ENCODE measurements around the gene NEK7. TPM values are rescaled to one million over a fixed set of nuclear protein-coding genes. Genes with fewer than 3 reads are reported as not detected.
"Not testable (repeated sequence)": the region's sequence is repeated elsewhere in the genome, so short reads cannot be mapped to it uniquely, and the experiment has no call there.

Gene NEK7
- total RNA-seq, 4 donors from 2014 or later: 123 to 219 (median 141) TPM

- Histone ChIP-seq H3K4me1 (peaks cover 0 to 5% (median 0%) of the 10 kb centered on the region in 4 donors), H3K9me3 (no peaks in the 10 kb centered on the region), H3K27ac (no peak overlapping the region), H3K4me3 (no peak overlapping the region), H3K27me3 (no peaks in the 10 kb centered on the region), H3K36me3 (peaks cover 0 to 19% (median 0%) of the 10 kb centered on the region in 3 donors)
- WGBS, 2 donors: 91 to 96% methylated on average over 2 of the region's 2 CpGs
- TF ChIP-seq CTCF (IDR thresholded peaks at IDR 0.05): no peak
- TF ChIP-seq EP300 (IDR thresholded peaks at IDR 0.05): no peak
- TF ChIP-seq POLR2A (IDR thresholded peaks at IDR 0.05): no peak
- no peak for DNase-seq (ENCODE audit: low spot score in 2 of 2)
Observed at GRCh38 chr1:198297281-198297680, 140.5 kb downstream of the NEK7 start.

DNA sequence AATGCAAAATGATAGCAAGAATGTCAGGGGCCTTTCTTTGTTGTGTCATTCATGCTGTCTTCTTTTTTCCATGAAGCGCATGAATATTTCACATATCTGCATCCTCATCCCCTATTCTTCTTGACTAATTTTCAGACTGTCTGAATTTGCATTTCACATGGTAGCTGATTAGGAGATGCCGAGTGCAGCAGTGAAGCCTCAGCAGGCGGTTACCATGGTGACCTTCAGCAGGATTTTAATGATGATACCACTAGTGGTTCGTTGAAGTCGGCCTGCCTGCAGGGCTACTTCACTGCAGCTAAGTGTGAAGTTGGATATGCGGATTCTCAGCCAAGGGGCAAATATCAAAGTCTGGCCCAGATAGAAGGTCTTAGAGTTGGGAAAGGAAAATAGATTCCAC lies 141.8 kb downstream of the NEK7 start:
- no peak for DNase-seq (ENCODE audit: low spot score in 2 of 2)
- Histone ChIP-seq H3K9me3 (no peaks in the 10 kb centered on the region), H3K4me3 (no peak overlapping the region), H3K27ac (no peak overlapping the region), H3K36me3 (peaks cover 0 to 19% (median 0%) of the 10 kb centered on the region in 3 donors), H3K4me1 (peaks cover 0 to 5% (median 0%) of the 10 kb centered on the region in 4 donors), H3K27me3 (no peaks in the 10 kb centered on the region)
- 78 to 79% methylated on average over 6 of the region's 6 CpGs for WGBS, 2 donors
- no peak for TF ChIP-seq CTCF (IDR thresholded peaks at IDR 0.05)
- TF ChIP-seq EP300 (IDR thresholded peaks at IDR 0.05): no peak
- TF ChIP-seq POLR2A (IDR thresholded peaks at IDR 0.05): no peak

- Histone ChIP-seq H3K9me3 (no peaks in the 10 kb centered on the region), H3K36me3 (peaks cover 0 to 19% (median 0%) of the 10 kb centered on the region in 3 donors), H3K27ac (no peak overlapping the region), H3K4me1 (peaks cover 0 to 5% (median 0%) of the 10 kb centered on the region in 4 donors), H3K27me3 (no peaks in the 10 kb centered on the region), H3K4me3 (no peak overlapping the region)
- no peak for DNase-seq (ENCODE audit: low spot score in 2 of 2)
- TF ChIP-seq CTCF (IDR thresholded peaks at IDR 0.05) (no peak), EP300 (IDR thresholded peaks at IDR 0.05) (no peak), POLR2A (IDR thresholded peaks at IDR 0.05) (no peak)
- 94 to 100% methylated on average over 1 of the region's 1 CpG for WGBS, 2 donors
Observed at GRCh38 chr1:198300451-198300850, 143.7 kb downstream of the NEK7 start.

- WGBS, 2 donors: 90 to 94% methylated on average over 3 of the region's 3 CpGs
- no peak for DNase-seq (ENCODE audit: low spot score in 2 of 2)
- no peak for TF ChIP-seq POLR2A (IDR thresholded peaks at IDR 0.05)
- no peak for TF ChIP-seq CTCF (IDR thresholded peaks at IDR 0.05)
- TF ChIP-seq EP300 (IDR thresholded peaks at IDR 0.05): no peak
Observed at GRCh38 chr1:198304431-198304830, 147.6 kb downstream of the NEK7 start.

DNA sequence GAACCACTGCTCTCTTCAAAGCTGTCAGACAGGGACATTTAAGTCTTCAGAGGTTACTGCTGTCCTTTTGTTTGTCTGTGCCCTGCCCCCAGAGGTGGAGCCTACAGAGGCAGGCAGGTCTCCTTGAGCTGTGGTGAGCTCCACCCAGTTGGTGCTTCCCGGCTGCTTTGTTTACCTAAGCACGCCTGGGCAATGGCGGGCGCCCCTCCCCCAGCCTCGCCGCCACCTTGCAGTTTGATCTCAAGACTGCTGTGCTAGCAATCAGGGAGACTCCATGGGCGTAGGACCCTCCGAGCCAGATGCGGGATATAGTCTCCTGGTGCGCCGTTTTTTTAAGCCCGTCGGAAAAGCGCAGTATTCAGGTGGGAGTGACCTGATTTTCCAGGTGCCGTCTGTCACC lies 158.0 kb downstream of the NEK7 start:
- peaks cover 0 to 34% (median 0%) of the 10 kb centered on the region in 3 donors for H3K36me3 ChIP-seq
- not testable (repeated sequence) for DNase-seq (ENCODE audit: low spot score in 2 of 2); H3K27ac ChIP-seq; H3K4me1 ChIP-seq; H3K27me3 ChIP-seq; H3K4me3 ChIP-seq; H3K9me3 ChIP-seq
- WGBS, 2 donors: 90 to 93% methylated on average over 15 of the region's 15 CpGs

More at GRCh38 chr1:198304431-198304830, 147.6 kb downstream of the NEK7 start:
- peaks cover 0 to 3% (median 0%) of the 10 kb centered on the region in 4 donors for H3K9me3 ChIP-seq
- no peak overlapping the region for H3K27ac ChIP-seq
- no peaks in the 10 kb centered on the region for H3K4me1 ChIP-seq
- peaks cover 0 to 22% (median 0%) of the 10 kb centered on the region in 3 donors for H3K36me3 ChIP-seq
- H3K27me3 ChIP-seq: no peaks in the 10 kb centered on the region
- no peak overlapping the region for H3K4me3 ChIP-seq

GRCh38 chr1:198315331-198315730 lies 158.5 kb downstream of the NEK7 start:
- H3K4me3 ChIP-seq; H3K9me3 ChIP-seq; H3K27ac ChIP-seq; H3K4me1 ChIP-seq; H3K27me3 ChIP-seq; DNase-seq (ENCODE audit: low spot score in 2 of 2): not testable (repeated sequence)
- WGBS, 2 donors: 97 to 98% methylated on average over 8 of the region's 8 CpGs
- H3K36me3 ChIP-seq: peaks cover 0 to 34% (median 0%) of the 10 kb centered on the region in 3 donors

Data from tibial nerve (tissue), 4 donors.